Measurements from ENCODE around the gene RFX4.
"Not testable (repeated sequence)": the region's sequence is repeated elsewhere in the genome, so short reads cannot be mapped to it uniquely, and the experiment has no call there.

The RFX4 gene

DNA sequence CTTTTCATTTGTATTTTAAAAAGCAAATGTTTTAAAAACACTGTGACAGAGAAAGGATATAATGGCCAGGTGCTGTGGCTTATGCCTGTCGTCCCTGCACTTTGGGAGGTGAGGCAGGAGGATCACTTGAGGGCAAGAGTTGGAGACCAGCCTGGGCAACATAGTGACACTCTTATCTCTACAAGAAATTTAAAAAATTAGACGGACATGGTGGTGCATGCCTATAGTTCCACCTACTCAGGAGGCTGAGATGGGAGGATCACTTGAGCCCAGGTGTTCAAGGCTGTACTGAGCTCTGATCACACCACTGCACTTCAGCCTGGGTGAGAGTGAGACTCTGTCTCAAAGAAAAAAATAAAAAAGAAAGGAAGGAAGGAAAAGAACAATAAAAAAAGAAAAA is 7.8 kb downstream of the RFX4 start:
- H3K4me3 ChIP-seq (ENCODE audit: low read depth, low read length) = no peak overlapping the region

DNA sequence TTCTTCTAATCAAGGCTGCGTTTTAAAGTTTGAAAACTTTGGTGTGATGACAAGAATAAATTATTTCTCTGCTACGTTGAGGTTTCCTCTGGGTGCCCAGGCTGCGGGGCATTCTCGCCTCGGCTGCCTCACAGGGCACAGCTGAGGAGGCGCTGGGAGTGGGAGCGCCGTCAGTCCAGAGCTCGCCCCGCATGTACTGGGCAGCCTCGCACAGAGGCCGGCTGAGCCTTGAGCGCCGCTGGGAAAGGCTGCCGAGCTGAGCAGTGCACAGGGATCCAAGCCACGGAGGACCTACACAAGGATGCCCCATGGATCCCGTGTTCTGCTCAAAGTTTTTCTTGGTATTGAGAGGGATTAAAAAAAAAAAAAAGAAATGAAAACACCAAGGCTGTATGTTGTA is 11.6 kb downstream of the RFX4 start:
- H3K4me3 ChIP-seq (ENCODE audit: low read depth, low read length) = no peak overlapping the region

DNA sequence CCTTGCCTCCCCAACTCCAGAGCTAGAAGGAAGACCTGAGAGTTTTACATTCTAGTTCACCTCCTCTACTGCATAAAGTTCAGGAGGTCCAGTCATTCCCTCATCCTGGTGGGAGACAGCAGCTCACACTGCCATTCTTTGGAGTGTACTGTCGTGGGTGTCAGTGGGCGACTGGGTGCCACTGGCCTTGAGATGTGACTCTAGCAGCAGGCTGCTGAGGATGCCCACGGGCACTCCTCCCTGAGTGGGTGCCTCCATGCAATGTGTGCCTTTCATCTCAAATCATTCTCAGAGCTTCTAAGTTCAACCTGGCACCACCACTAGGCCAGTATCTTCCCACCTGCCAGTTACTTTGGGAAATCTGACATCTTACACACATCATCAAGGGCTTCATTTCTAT is 12.5 kb downstream of the RFX4 start:
- H3K4me3 ChIP-seq (ENCODE audit: low read depth, low read length) = no peak overlapping the region

DNA sequence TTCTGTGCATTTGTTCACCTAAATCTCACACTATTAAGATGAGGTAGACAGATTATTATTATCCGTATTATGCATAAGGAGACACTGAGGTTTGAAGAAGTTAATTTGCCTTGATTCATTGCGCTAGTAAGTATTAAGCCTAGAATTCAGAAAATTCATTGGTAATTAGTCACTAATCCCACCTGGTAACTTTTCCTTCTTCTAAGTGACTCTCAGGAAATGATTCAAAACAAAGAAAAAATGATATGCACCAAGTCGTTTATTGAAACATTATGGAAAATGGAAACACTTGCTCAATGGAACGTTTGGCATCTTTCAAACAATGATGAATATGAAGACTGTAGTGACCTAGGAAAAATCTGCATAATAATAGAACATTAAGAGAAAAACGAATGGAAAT is 15.2 kb downstream of the RFX4 start:
- no peak overlapping the region for H3K4me3 ChIP-seq (ENCODE audit: low read depth, low read length)

DNA sequence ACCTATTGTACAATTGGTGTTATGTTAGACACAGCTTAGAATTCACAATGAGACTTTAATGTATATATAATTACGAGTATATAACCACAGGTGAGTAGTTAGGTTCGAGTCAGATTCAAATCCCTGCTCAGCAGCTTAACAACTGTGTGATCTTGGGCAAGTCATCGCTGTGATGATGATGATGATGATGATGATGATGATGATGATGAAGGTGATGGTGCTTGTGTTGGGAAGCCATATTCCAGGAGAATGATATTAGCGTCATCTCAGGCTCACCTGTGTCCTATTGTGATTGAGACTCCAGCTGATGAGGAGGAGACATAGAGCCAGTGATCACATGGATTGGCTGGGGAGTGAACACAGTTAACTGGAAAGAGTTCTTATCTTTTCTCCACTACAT is 16.5 kb downstream of the RFX4 start:
- H3K4me3 ChIP-seq (ENCODE audit: low read depth, low read length) = no peak overlapping the region

DNA sequence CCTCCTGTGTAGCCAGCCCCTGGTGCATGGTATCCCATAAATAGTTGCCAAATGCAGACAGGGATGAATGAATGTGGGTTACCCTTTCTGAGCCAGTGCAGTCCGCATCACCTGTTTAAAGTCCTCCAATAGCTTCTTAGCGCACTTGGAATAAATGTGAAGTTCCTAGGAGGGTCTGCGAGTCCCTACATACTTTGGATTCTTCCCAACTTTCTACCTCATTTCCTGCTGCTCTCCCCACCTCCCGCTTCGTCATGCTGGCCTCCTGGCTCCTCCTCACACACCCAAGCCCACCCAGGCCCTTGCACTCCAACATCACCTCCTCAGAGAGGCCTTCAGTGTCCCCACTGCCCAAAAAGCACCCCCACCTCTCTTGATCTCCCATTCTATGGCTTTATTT is 17.7 kb downstream of the RFX4 start:
- H3K4me3 ChIP-seq (ENCODE audit: low read depth, low read length) = no peak overlapping the region

DNA sequence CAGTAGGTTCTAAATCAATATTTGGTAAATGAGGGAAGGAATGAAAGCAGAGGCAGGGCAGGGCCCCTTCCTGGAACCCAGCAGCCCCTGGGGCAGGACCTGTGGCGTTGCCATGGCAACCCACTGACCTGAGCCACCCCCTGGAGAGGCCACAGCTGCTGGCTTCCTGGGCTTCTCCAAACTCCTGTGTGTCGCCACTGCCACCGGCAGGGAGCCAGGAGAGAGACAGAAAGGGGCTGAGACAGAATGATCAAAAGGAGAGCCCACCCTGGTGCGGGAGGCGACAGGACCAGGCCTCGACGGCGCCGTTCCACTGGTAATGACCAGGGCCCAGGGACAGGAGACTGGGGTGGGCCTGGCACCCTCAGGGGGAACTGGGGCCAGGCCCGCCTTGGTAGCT is 18.2 kb downstream of the RFX4 start:
- H3K4me3 ChIP-seq (ENCODE audit: low read depth, low read length) = no peak overlapping the region

DNA sequence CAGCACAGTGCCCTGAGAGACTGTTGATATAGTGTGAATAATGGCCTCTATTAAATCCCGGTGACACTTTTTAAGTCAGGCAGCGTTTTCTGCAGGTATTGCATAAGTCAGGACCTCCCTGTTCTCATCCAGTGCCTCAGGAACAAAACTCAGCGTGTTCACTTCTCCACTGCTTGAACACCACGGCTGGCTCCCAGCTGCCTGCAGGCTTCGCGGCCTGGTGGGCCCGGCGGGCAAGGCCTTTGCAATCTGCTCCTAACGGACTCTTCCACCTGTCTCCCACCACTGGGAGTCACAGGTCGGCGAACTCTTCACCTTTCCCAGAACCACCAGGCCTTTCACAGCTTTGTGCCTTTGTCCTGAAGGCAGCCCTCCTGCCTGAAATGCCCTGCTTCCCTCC is 18.7 kb downstream of the RFX4 start:
- H3K4me3 ChIP-seq (ENCODE audit: low read depth, low read length) = no peak overlapping the region

DNA sequence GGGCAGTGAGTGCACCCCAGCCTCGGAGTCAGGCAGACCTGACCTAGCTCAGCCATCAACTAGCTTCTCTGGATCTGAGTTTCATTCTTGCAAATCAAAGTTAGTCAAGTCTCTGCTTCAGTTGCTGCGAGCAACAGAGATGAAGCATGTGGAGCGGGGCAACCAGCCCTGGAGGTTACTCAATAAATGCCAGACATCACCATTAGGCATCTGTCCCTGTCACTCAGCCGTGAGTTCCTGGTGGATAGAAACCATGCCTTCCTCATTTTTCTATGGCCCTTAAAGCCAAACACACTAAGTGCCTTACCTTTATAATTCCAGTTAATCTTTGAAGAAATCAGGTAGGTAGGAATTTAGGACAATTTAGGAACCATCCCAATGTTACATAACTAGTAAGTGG is 19.3 kb downstream of the RFX4 start:
- H3K4me3 ChIP-seq (ENCODE audit: low read depth, low read length) = no peak overlapping the region

DNA sequence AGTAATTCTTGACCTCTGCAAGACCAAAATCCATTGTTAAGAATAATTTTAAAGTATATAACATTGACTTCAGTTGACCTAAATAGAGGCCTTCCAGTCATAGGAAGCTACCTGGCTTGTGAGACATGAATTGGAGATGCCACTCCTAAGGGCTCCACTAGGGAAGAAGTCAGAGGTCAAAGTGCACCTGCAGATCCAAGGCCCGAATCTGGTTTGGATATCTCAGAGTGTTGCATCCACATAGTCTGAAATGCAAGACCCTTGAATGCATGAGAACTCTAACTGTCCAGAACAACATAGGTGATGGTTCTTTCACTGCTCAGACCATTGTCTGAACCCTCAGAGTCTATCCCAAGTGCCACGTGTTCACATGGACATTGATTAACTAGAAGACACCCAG is 22.4 kb downstream of the RFX4 start:
- H3K4me3 ChIP-seq (ENCODE audit: low read depth, low read length) = no peak overlapping the region

DNA sequence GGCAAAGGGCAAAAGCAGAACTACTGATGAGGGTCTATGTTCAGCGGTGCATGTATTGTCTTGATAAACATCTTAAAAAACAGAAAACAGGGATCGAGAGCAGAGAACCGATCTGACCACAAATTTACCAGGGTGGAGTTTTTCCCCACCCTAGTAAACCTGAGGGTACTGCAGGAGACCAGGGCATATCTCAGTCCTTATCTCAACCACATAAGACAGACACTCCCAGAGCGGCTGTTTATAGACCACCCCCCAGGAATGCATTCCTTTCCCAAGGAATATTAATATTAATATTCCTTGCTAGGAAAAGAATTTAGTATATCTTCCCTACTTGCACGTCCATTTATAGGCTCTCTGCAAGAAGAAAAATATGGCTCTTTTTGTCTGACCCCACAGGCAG is 37.8 kb downstream of the RFX4 start:
- H3K4me3 ChIP-seq (ENCODE audit: low read depth, low read length) = not testable (repeated sequence)

DNA sequence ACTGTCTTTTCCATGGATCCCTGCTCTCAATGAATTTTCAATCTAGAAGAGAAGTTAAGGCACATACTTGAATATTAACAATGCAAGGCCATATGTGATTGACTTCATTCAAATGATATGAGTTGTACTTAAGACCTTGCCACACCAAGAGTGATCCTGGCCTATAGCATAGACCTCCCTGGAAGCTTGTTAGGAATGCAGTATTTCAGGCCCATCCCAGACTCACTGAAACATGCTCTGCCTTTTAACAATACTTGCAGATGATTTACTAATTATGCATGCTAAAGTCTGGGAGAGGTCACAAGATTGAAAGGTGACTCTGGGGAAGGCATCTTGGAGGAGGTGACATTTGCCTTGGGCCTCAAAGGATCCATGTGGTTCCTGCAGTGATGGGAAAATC is 43.2 kb downstream of the RFX4 start:
- H3K4me3 ChIP-seq (ENCODE audit: low read depth, low read length) = no peak overlapping the region

DNA sequence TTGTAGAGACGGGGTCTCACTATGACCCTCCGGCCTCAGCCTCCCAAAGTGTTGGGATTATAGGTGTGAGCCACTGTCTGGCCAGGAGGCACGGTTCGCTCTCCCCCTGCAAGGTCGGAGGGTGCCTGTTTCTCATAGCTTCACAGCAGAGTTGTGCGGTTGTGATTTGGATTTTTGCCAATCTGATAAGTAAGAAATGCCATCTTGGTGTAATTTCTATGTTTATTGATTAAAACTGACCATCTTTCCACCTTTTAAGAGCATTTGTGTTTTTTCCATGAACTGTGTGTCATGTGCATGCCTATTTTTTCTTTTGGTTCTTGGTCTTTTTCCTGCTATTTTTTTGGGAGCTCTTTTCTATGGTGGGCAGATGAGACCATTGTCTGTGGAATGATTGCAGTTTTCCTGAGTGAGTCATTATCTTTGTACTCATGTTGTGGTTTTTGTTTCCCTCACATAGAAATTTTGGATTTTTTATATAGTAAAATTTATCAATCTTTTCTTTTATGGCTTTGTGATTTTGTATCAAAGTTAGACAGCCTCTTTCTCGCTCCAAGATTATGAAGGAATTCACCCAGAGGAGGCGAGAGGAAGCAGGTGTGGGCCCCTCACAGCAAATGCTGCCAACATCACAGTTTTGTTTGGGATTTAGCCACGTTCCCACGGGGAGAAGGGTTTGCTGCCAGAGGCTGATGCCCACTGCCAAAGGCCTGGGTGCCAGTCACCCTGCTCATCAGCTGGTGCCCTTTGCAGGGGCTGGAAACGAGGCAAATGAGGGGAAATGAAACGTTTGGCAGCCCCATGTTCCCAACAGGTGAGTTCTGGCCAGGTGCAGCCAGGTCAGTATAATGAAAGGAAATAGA is 47.2 kb downstream of the RFX4 start:
- H3K4me3 ChIP-seq (ENCODE audit: low read depth, low read length) = no peak overlapping the region

DNA sequence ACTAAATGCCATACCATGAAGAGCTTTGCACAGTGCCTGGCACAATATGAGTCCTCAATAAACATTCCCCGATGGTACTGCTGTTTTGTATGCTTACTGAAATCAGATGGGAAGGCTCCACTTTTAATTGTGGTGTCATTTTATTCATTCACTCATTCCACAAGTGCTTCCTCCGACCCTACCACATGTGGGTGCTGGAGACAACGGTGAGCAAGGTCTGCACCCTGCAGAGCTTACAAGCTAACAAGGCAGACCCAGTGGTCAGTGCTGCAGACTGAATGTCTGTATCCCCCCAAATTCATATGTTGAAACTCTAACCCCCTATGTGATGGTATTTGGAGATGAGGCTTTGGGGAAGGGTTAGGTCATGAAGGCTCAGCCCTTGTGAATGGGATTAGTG is 48.3 kb downstream of the RFX4 start:
- no peak overlapping the region for H3K4me3 ChIP-seq (ENCODE audit: low read depth, low read length)

DNA sequence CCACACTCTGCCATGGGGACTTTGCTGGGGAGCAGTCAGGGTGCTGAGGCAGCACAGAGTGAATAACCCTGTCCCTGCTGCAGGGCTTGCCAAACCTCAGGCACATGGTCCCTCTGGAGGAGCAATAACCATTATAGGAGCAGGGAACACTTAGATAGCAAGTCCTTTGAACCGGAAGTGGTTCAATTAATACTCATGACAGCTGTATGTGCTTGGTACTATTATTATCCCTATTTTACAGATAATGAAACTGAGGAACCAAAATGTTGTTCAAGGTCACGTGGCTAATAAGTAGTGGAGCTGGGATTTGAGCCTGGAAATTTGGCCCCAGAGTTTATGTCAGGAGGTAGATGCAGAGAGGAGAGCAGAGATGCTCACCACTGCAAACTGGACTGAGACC is 49.0 kb downstream of the RFX4 start:
- no peak overlapping the region for H3K4me3 ChIP-seq (ENCODE audit: low read depth, low read length)

DNA sequence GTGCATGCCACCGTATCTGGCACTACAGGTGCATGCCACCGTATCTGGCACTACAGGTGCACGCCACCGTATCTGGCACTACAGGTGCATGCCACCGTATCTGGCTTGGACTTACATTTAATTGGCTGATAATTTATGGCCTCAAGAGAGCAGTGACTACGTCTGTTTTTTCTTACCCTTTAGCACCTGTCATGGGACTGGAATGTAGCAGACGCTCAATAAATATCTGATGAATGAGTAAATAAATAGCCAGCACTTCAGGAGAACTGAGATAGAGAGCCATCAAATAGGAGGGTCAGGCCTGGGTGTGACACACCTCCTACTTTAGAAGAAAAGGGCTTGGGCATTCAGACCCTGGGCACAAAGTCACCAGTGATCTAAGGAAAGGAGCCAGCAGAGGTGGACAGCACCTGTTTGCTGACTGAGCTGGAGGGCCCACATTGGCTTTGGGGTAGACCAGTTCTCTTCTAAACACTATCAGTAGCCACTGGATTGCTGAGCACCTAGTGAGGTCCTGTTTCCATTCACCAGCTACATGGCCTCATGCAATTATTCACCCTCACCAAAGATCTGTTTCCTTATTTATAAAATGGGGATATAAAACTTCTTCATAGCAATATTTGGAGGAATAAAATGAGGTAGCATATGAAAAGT is 50.1 kb downstream of the RFX4 start:
- no peak overlapping the region for H3K4me3 ChIP-seq (ENCODE audit: low read depth, low read length)

DNA sequence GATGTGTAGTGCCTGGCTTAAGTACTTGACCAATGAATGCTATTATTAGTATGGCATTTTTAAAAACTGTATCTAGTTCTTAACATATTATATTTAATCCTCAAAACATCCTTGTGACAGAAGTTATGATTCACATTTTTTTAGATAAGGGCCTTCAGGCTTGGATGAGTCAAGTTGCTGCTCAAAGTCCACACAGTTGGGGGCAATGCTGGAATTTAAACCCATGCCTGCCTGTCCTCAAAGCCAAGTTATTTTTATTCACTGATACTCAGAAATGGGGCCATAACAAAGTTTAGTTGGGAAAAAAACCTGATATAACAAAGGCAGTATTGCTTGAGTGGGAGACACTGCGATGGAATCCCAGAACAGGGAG is 50.6 kb downstream of the RFX4 start:
- H3K4me3 ChIP-seq (ENCODE audit: low read depth, low read length) = no peak overlapping the region

DNA sequence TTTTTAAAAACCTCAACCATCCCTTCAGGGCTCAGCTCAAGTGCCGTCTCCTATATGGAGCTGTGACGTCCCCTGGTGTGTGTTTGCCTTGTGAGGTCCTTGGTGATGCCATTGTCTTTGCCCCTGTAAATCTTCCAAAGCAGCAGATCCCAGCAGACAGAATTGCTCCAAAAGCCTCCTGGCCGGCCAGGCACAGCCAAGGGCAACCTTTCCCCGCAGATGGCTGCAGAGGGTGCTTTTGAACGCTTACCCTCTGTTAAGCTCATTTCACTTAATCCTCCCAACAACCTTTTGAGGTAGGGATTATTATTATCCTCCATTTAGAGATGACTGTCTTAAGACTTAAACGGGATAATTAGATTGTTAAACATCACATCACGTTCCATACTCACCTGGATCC is 51.4 kb downstream of the RFX4 start:
- no peak overlapping the region for H3K4me3 ChIP-seq (ENCODE audit: low read depth, low read length)

DNA sequence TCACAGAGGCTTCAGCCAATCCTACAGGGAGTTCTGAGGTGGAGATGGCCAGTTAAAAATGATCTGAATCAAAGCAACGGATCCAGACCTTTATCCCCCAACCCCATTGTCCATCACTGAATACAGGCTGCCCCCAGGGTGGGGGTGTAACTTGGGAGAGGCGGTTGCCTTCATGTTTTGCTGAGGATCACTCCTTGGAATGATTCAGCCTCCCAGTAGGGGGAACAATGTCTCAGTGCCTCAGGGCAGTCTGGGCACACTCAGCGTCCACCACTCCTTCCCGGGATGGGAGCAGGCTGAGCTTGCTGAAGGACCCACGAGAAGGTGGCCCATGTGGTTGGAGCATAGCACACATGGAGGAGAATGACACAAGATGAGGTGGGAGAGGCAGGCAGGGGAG is 60.2 kb downstream of the RFX4 start:
- no peak overlapping the region for H3K4me3 ChIP-seq (ENCODE audit: low read depth, low read length)

DNA sequence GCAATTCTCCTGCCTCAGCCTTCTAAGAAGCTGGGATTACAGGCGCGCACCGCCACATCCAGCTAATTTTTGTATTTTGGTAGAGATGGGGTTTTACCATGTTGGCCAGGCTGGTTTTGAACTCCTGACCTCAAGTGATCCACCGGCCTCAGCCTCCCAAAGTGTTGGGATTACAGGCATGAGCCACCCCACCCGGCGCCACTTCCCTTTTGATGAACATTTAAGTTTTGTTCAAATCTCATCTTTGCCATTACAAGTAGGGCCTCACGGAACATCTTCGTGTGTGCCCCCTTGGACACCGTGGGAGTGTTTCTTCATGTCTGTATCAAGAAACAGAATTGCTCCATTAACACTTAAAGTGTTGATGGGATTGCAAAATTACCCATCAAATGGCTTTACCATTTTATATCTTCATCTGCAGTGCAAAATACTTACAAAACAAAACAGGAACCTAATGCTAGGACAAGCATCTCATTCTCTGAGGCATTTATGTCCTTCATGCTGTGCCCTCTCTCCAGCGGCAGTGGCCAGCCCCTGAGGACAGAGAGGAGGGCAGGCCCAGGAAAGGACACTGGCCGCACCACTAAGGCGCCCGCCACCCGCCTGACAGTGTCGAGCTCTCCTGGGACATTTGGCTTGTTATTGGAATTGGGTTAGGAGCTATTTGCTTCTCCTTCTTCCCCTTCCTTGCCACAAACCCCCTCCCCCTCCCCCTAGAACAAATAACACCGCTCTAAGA is 61.7 kb downstream of the RFX4 start:
- no peak overlapping the region for H3K4me3 ChIP-seq (ENCODE audit: low read depth, low read length)

DNA sequence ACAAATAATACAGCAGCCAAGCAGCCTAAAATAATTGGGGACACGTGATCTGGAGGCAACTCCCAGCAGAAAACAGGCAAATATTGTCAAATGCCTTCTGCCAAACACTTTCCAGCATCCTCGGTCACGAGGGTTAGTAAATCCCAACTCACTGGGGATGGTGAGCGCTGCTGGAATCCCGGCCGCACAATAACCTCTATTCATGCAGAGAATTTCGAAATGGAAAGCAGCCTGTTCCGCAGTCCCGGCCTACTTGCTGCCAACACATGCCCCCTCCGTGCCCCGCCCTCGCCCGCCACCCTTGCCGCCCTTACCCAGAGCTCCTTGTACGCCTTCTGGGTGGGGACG is 62.2 kb downstream of the RFX4 start:
- H3K4me3 ChIP-seq (ENCODE audit: low read depth, low read length) = no peak overlapping the region

Measured in iPS-11a (cell line).